ENCODE measurements around the gene MOGAT2.

Gene MOGAT2

DNA sequence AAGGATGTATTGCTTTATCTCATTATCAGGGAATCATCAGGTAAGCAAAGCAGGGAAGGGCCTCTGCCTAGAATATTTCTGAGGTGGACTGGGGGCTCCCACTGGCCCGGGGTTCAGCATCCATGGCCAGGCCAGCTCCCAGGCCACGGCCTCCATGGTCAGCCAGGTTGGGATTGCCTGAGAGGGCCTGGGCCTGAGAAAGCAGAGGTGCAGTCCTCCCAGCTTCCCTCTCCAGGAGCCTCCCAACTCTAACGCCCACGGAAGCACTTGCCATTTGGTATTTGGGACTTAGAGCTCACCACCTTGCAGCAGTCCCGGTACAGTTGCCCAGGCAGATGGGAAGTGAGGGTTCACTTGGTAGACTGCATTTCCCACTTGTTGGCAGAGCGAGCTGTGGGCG, 63.7 kb downstream of the MOGAT2 start:
- no peak for DNase-seq (ENCODE audit: low spot score)

- no peak for DNase-seq (ENCODE audit: low spot score)
Measured at GRCh38 chr11:75781831-75782230, 64.2 kb downstream of the MOGAT2 start.

All from RKO (cell line).